NT2/D1 (cell line): ENCODE results near the gene CYP39A1.

Experiments
- DNase-seq: peaks from one replicate; pipeline ENCODE4 v3.0.0-alpha.2; 2011; ENCODE audit warnings: low read depth, low spot score
- H3K27me3 ChIP-seq: 2 replicates; pipeline ENCODE4 v1.6.0; 2011; ENCODE audit warnings: mild to moderate bottlenecking; ENCODE audit not compliant: insufficient read length, insufficient read depth
- H3K36me3 ChIP-seq: 2 replicates; pipeline ENCODE4 v1.6.1; 2011; ENCODE audit warnings: mild to moderate bottlenecking, low read length, mixed read lengths; ENCODE audit not compliant: insufficient read depth, insufficient read length
- H3K4me1 ChIP-seq: 2 replicates; pipeline ENCODE4 v1.5.1; 2011; ENCODE audit not compliant: insufficient read depth, insufficient read length
- H3K4me3 ChIP-seq: 2 replicates; pipeline ENCODE4 v1.5.1; 2011; ENCODE audit warnings: low read depth; ENCODE audit not compliant: insufficient read length
- H3K9ac ChIP-seq: 2 replicates; pipeline ENCODE4 v1.6.0; 2011; ENCODE audit warnings: low read depth; ENCODE audit not compliant: insufficient read length
- H3K9me3 ChIP-seq: 2 replicates; pipeline ENCODE4 v1.5.1; 2011; ENCODE audit warnings: mild to moderate bottlenecking, low read length; ENCODE audit not compliant: insufficient read depth
- SUZ12 ChIP-seq: IDR thresholded peaks from 2 replicates; pipeline ENCODE4 v1.6.1; 2011; ENCODE audit not compliant: insufficient read length, insufficient read depth; ENCODE audit errors: extremely low read depth
- YY1 ChIP-seq: IDR thresholded peaks from 2 replicates; pipeline ENCODE4 v1.6.1; 2011; ENCODE audit not compliant: insufficient read length, insufficient read depth
- ZNF274 ChIP-seq: IDR thresholded peaks from 2 replicates; pipeline ENCODE4 v1.6.1; 2011; ENCODE audit warnings: mild to moderate bottlenecking, low read depth, low read length

The CYP39A1 gene

DNA sequence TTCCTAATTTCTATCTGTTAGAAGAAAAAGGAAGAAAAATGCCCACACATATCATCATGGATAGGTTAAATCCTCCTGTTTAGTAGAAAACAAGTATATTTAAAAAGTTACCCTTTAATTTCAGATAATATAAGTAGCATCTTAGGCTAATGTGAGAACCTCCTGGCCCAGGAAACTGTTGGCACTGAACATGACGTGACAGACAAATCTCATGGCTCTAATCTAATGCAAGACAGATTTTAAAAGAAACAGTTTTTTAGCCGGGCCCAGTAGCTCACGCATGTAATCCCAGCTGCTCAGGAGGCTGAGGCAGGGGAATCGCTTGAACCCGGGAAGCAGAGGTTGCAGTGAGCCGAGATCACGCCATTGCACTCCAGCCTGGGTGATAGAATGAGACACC lies 22.9 kb downstream of the CYP39A1 start:
- H3K9ac ChIP-seq: no peak overlapping the region
- TF ChIP-seq YY1 (no peak), ZNF274 (no peak), SUZ12 (no peak)
- no peak overlapping the region for H3K4me3 ChIP-seq
- H3K36me3 ChIP-seq: no peaks in the 10 kb centered on the region
- H3K27me3 ChIP-seq: no peaks in the 10 kb centered on the region
- no peak for DNase-seq
- no peaks in the 10 kb centered on the region for H3K9me3 ChIP-seq
- no peaks in the 10 kb centered on the region for H3K4me1 ChIP-seq

DNA sequence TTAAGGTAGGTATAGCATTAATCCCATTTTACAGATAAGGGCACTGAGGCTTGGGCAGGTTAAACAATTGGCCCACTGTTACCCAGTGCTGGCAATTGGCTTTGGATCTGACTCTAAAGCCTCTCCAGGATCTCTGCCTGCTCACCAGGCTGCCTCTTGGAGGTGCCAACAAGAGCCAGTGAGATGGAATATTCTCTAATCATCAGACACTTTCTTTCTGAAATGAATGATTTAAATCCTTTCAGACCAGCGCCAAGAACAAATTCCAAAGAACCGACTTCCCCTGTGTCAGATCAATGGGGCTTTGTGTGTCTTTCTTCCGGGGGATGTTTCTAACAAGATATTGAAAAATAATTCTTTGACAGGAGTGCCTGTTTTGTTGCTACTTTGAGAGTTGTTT lies 23.6 kb downstream of the CYP39A1 start:
- Histone ChIP-seq H3K36me3 (no peaks in the 10 kb centered on the region), H3K9ac (no peak overlapping the region), H3K4me1 (no peaks in the 10 kb centered on the region), H3K9me3 (no peaks in the 10 kb centered on the region), H3K27me3 (no peaks in the 10 kb centered on the region), H3K4me3 (no peak overlapping the region)
- DNase-seq: no peak
- TF ChIP-seq SUZ12: no peak
- no peak for TF ChIP-seq ZNF274
- no peak for TF ChIP-seq YY1

DNA sequence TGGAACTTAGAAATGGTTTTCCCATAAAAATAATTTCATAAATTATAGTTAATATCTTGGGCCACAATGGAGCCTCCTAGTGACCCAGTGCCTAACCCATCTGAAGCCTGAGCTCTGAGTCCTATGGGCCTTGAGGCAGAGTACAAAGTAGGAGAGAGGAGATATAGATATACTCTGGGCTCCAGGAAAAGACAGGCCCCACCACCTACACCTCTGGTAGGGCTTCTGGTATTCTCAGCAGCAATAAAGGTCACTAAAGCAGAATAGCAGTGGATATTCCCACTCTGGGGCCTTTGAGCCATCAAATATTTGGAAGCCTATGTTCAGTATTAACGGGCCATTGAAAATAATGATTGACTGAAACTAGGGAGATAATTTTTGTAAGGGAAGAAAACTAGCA lies 24.1 kb downstream of the CYP39A1 start:
- H3K4me1 ChIP-seq: no peaks in the 10 kb centered on the region
- no peak overlapping the region for H3K4me3 ChIP-seq

DNA sequence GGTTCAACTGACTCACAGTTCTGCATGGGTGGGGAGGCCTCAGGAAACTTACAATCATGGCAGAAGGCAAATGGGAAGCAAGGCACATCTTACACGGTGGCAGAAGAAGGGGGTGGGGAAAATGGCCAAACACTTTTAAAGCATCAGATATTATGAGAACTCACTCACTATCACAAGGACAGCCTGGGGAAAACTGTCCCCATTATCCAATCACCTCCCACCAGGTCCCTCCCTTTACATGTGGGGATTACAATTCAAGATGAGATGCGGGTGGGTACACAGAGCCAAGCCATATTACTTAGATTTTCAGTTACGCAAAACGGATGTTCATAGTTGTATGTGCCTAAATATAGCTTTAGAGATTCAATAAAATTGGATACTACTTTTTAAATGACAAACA lies 25.6 kb downstream of the CYP39A1 start:
- H3K4me1 ChIP-seq: no peaks in the 10 kb centered on the region
- no peak for DNase-seq
- TF ChIP-seq SUZ12 (no peak), ZNF274 (no peak), YY1 (no peak)
- H3K9me3 ChIP-seq: no peaks in the 10 kb centered on the region
- H3K27me3 ChIP-seq: no peaks in the 10 kb centered on the region
- H3K36me3 ChIP-seq: no peaks in the 10 kb centered on the region
- no peak overlapping the region for H3K4me3 ChIP-seq
- no peak overlapping the region for H3K9ac ChIP-seq

More for the DNA sequence above, 24.1 kb downstream of the CYP39A1 start:
- H3K9ac ChIP-seq: no peak overlapping the region
- H3K36me3 ChIP-seq: no peaks in the 10 kb centered on the region
- no peaks in the 10 kb centered on the region for H3K9me3 ChIP-seq
- TF ChIP-seq SUZ12: no peak
- TF ChIP-seq YY1: no peak
- TF ChIP-seq ZNF274: no peak
- H3K27me3 ChIP-seq: no peaks in the 10 kb centered on the region
- no peak for DNase-seq

DNA sequence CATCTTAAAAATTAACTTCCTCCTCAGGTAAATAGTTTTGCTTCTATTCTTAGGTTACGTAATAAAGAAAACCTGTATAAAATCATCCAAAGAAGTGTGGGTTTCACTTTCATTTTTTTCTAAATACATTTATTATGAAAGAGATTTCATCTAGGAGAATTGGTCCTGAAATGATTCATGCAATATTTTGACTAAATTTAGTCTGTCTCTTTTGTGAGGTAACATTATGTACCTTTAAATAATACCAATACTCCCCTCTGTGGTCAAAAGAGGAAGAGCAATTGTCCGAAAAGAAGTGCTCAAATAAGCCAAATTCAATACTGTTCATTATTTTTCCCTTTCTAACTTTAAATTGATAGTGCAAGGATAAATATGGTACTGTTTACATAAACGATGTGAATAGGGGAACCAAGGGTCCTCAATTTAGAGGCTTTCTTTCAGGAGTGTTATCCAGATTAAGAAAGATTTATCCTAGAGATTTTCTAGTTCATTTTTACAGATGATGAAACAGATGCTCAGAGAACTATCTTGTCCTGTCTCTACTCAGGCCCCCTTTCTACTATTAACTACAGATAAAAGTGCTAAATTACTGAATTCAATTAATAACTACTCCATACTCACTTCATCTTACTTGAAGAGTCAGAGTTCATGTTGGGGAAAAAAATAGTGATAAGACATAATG lies 26.2 kb downstream of the CYP39A1 start:
- Histone ChIP-seq H3K9me3 (no peaks in the 10 kb centered on the region), H3K36me3 (no peaks in the 10 kb centered on the region), H3K9ac (no peak overlapping the region), H3K27me3 (no peaks in the 10 kb centered on the region), H3K4me3 (no peak overlapping the region), H3K4me1 (no peaks in the 10 kb centered on the region)
- DNase-seq: no peak
- TF ChIP-seq SUZ12 (no peak), ZNF274 (no peak), YY1 (no peak)

DNA sequence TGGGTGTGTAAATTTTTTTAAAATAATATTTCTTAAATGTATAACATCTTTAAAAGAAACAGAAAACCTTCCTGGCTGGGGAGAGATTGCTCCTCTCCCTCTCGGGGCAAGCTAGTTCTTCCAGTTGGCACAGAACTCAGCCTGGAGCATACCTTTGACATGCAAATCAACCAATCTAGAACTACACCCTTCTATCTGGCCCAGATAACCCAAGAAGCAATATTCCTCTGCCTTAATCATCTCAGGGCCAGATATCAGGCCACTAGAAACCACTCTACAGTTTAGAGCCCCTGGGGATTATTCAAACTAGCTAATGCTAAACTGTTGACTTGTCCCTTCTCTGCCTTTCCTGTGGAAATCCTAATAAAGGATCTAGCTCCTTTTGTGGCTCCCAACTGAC lies 33.9 kb downstream of the CYP39A1 start:
- no peaks in the 10 kb centered on the region for H3K4me1 ChIP-seq
- DNase-seq: no peak
- no peak for TF ChIP-seq YY1
- no peak for TF ChIP-seq ZNF274
- TF ChIP-seq SUZ12: no peak

DNA sequence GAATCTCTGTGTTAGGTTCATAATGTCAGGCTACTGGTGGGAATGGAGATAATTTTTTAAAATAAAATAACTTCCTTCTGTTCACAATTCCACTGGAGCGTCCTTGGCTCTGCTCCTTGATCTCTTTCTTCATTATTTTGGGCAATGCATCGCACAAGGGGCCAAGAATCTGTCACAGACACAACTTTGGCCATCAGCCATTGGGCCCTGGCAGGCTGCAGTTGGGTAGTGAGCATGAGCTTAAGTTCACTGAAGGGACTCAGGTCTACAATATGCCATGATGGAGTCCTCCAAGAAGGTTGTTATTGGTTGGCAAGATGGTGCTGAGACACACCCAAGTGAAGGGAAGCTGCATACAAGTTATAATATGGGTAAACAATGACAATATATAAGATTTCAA lies 40.0 kb downstream of the CYP39A1 start:
- no peak for TF ChIP-seq ZNF274
- TF ChIP-seq SUZ12: no peak
- no peak for TF ChIP-seq YY1
- DNase-seq: no peak
- H3K9me3 ChIP-seq: no peaks in the 10 kb centered on the region
- H3K36me3 ChIP-seq: no peaks in the 10 kb centered on the region
- H3K4me1 ChIP-seq: no peaks in the 10 kb centered on the region
- H3K27me3 ChIP-seq: no peaks in the 10 kb centered on the region
- no peak overlapping the region for H3K9ac ChIP-seq
- no peak overlapping the region for H3K4me3 ChIP-seq

More for the DNA sequence above, 33.9 kb downstream of the CYP39A1 start:
- Histone ChIP-seq H3K9ac (no peak overlapping the region), H3K9me3 (no peaks in the 10 kb centered on the region; the same call in 1 of the 2 replicates), H3K27me3 (no peaks in the 10 kb centered on the region), H3K36me3 (no peaks in the 10 kb centered on the region), H3K4me3 (no peak overlapping the region)
